NCI-H2029 (cell line): ENCODE data around the gene GFRA1.
"Not testable (repeated sequence)": the region's sequence is repeated elsewhere in the genome, so short reads cannot be mapped to it uniquely, and the experiment has no call there.

Experiments used
- DNase-seq: peaks from one replicate; lab custom pipeline; 2025; lab: John Stamatoyannopoulos, UW

The GFRA1 gene

DNA sequence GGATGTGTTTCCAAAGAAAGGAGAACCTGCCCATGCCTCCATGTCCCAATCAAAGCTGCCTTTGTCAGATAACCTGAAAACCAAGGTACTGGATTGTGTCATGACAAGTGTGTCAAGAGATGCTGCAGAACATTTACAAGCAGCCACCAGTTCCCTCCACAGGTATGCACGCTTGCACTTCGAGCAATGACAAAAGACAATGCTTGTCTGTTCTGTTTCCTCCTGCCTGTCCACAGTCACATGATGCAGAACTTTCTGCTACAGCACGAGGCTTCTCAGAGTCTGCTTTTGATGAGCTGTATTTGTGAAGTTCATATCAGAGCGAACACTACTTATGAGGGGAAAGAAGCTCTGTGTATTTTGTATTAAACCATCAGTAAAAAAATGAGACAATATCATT lies 209.9 kb downstream of the GFRA1 start:
- DNase-seq: no peak

DNA sequence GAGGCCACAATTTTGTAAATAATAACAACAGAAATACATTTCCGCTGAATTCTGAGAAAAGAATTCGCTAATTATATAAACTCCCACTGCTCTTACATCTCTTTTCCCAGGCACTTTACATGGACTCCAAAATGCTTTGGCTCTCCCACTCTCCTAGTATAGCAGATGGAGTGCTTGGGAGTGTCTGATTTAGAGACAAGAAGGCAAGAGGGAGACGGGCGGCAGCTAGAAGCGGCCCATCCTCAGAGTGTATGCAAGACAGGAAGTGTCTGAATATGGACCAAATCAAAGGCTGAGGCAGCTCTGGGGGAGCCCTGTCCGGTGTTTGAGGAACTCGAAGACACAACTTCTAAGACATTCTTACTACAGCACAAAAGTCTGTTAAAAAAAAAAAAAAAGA lies 212.1 kb downstream of the GFRA1 start:
- no peak for DNase-seq

DNA sequence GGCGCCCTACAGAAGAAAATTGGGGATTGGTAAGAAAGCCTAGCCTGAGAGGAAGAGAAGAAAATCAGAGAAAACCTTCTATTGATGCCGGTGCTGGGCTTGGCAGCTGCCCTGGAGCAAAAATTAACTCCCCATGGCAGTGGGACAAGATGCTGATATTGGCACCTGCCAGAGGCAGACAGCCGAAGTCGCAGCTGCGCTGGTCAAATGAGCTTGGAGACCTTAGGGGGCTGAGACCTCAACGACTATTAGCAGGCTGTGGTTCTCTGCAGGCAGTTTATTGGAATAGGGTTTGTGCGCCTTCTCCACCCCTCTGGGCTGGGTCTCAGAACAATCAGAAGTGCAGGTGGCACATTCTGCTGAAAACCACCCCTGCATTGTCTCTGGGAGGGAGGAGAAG lies 213.7 kb downstream of the GFRA1 start:
- no peak for DNase-seq

DNA sequence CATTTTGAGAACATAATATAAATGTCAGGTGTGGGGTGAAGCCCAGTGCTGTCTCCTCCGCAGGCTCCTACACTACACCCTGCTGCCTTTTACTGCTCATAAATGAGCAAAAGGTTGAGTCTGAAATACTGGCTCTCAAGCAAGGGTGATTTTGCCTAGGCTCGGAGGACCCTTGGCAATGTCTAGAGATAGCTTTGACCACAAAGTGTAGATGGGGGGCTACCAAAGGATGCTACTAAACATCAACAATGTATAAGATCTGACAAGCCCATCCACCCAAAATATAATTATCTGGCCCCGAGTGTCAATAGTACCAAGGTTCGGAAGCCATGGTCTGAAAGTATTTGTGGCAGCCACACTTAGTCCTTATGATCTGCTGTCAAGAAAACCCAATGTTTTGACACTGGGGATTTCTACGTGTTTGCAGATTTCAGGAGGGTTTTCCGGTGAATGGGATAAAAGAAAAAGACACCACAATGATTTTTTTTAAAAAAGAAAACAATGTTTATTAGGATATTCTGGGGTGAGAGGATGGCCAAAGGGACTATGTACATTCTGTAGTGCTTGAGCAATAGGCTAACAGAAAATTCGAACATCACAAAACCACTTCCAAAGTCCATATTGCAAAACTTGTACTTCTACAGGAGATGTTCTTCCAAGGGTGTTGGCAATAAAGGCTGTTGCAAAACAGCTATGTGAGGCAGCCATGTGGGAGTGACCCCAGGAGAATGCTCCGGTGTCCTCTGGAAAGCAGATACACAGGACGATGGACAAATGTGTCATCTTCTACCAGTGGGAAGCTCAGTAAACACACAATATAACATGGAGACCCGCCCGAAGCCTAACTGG lies 216.3 kb downstream of the GFRA1 start:
- DNase-seq: no peak

DNA sequence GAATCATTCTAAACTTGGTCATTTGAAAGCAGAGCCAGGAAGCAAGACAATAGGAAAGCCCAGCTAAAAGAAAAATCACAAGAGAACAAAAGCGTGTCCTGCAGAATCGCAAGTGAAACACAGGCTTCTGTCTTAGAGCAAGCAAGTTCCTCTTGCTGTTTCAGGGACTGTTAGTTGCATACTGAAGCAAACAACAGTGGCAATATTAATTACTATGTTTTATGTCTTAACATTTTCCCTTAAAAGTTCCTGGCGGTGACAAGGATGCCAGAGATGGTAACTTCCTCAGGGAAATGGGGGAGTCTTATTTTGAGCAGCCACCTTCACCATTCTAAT lies 217.1 kb downstream of the GFRA1 start:
- no peak for DNase-seq

DNA sequence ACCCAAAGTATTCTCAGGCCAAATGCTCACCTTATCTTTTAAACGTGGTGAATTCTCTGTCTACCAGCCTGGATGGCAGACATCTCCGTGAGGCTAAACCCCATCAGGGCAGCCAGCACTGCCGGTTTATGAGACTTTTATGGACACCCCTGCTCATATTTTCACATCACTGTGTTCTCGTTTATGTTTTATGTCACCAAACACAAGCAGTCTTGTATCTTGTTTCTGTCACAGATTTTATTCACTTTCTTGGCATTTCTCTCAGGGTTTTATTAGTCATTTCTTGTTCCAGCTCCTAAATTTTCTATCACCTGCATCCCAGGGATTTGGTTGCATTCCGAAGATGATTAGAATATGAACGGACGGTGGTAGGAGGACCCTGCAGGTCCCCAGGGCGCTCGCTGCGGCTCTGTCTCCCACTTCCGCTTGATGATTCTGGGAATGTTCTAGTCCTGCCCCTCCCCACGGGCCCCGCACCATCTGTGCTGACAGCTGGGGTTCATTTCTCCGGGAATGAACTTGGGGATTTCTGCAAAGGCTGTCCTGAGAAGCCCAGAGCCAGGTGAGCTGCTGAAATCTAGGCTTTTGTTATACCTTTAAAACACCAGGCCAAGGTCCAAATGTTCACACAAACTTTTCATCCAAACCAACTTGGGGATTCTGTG lies 217.6 kb downstream of the GFRA1 start:
- DNase-seq: no peak

DNA sequence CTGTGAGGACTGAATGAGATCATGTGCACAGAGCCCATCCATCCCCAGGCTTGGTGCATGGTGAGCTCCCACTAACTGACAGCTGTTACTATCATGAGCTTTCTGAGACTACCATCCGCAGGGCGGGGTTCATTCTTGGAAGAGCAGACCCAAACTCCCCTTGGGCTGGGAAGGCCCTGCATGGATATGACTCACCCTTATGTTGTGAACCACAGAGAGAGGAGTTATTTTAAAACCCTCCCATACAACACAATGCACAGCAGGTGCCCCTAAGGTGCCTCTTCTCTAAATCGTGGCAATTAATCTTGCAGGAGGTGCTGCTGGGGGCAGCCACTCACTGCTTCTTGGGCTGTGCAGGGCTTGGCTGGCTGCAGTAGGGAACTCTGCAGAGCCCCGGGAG lies 219.1 kb downstream of the GFRA1 start:
- no peak for DNase-seq

DNA sequence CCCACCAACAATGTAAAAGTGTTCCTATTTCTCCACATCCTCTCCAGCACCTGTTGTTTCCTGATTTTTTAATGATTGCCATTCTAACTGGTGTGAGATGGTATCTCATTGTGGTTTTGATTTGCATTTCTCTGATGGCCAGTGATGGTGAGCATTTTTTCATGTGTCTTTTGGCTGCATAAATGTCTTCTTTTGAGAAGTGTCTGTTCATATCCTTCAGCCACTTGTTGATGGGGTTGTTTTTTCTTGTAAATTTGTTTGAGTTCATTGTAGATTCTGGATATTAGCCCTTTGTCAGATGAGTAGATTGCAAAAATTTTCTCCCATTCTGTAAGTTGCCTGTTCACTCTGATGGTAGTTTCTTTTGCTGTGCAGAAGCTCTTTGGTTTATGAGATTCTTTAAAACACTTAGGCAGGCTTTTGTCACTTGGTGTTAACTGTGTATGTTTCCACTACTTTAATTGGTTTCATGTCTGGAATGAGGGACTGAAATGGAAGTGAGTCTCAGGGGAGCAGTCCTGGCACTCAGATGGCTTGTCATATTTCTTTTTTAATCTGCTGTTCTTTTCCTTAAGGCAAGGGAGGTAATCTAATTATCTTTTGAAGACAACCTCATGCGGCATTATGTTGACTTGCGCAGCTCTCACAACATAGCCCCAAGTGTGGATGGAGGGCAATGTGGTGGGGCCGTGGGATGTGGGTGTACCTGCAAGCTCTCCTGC lies 219.8 kb downstream of the GFRA1 start:
- not testable (repeated sequence) for DNase-seq

DNA sequence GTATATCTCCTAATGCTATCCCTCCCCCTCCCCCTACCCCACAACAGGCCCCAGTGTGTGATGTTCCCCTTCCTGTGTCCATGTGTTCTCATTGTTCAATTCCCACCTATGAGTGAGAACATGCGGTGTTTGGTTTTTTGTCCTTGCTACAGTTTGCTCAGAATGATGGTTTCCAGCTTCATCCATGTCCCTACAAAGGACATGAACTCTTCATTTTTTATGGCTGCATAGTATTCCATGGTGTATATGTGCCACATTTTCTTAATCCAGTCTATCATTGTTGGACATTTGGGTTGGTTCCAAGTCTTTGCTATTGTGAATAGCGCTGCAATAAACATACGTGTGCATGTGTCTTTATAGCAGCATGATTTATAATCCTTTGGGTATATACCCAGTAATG lies 220.5 kb downstream of the GFRA1 start:
- DNase-seq: not testable (repeated sequence)

DNA sequence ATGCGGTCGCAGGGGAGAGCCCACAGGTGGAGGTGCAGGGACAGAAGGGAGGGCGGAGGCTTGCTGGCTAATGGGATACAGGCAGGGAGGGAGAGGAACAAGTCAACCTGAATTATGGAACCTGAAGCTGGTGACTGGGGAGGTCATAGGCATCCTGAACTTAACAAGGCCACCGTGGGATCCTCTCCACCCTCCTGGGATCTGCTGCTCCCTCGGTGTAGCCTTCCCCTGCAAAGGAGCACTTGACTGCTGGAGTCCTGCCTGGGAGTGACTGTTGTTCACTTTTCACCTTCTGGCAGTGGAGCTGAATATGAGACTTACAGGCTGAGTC lies 223.1 kb downstream of the GFRA1 start:
- no peak for DNase-seq

DNA sequence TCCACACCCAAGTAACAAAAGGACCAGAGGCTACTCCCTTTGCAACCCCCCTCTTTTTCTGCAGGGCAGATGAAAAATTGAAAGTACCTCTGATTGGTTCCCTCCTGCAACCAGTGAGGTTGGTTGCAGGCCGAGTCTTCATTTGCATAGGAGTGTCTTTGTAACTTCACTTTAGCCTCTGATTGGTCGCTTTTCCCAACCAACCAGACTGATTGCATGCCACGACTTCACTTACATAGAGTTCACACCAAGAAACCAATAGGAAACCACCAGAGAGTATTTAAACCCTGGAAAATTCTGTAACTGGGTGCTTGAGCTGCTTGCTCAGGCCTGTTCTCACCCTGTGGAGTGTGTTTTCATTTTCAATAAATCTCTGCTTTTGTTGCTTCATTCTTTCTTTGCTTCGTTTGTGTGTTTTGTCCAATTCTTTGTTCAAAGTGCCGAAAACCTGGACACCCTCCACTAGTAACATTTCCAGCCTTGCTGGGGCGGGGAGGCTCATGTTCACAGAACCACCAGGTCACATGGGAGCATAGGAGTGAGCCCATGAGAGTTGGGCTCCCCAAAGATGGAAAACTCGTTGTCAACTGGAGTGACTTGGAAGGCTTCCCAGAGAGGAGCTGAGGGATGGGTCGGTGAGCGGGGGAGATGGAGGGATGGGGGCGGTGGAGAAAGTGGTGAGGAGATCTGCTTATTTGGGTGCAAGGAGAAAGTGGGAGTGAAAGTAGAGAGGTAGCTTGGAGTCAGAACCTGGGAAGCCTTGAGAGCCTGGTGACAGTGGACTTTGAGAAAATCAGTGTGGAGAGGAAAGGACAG lies 223.6 kb downstream of the GFRA1 start:
- DNase-seq: no peak

DNA sequence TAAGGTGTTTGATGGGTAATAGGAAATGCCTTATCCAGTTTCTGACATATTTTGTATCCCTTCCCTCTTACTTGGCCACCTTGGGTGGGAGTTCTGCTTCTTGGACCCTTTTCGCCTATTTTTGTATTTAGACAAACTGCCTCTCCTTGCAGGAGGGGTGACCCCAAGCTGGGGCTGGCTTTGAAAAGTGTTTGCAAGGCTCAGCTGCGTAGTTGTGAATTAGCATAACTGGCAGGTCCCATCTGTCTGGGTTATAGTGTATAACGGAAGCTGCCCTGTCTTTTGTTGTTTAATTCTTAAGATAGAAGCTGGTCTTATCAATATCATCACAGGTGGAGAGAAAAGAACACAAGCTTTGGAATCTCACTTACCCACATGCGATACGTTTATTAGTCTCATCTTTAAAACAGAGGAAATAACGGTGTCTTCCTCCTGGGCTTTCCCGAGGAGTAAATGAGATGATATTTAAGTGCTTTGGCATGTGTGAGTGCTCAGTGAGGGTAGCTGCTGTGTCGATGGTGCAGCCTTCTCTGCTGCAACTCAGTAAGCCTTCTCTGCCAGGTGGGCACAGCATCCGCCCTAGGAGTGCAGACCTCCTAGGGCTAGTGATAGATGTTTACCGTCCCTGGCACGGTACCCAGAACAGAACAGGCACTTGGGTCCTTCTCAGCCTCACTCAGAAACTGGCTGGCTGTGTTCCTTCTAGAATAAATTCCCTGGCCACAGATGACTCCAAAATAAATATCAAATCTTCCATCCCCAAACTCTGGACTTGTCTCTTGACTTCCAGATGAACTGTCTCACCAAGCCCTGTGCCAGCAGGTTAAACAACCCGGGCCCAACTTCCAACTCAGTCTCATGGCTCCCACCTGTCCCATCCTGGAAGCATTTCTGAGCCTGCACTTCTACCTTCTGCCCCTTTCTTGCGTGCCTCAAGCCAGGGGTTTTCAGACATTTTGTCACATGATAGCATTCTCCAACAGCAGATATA lies 227.3 kb downstream of the GFRA1 start:
- DNase-seq: no peak

DNA sequence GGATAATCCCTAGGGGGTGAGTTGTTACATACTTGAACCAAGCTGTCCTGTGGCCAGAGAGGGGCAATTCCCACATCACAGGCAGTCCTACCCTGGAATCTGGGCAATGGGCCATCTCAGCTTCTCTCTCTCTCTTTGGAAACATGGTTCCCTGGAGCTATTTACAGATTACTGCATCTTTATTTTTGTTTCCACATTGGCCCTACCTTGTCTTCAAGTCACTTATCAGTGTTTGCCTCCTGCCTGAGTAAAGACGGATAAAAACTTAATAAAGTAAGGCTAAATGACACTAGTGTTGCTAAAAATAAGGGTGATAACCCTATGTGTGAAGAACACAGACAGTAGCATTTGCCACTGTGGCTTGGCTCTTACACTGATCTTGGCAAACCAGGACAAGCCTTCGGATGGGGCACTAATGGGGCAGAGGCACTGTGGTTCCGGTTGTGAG lies 228.2 kb downstream of the GFRA1 start:
- DNase-seq: no peak

DNA sequence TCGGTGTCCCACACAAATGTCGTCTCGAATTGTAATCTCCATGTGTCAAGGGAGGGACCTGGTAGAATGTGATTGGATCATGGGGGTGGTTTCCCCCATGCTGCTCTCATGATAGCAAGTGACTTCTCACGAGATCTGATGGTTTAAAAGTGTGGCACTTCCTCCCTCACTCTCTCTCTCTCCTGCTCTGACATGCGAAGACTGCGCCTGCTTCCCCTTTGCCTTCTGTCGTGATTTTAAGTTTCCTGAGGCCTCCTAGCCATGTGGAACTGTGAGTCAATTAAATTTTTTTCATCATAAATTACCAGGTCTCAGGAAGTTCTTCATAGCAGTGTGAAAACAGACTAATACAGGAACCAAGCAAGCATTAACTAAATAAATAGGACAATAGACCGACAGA lies 229.1 kb downstream of the GFRA1 start:
- no peak for DNase-seq

DNA sequence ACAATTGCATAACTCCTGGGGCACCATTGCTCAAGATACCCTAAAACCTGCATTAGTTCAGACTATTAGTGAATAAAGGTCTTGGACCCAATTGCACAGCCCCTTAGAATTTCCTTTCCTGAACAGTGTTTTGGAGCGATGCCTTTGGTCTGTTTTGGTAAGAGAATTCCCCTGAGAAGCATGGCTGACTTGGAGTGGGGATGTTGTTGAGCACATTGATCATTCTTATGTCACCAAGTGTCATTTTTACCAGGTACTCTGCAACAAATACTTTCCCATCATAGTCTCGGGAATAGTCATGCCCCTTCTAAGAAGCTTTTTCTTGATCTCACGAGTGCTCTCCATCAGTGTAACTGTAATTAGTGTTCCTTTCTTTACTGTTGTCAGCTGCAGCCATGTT lies 229.7 kb downstream of the GFRA1 start:
- DNase-seq: no peak

DNA sequence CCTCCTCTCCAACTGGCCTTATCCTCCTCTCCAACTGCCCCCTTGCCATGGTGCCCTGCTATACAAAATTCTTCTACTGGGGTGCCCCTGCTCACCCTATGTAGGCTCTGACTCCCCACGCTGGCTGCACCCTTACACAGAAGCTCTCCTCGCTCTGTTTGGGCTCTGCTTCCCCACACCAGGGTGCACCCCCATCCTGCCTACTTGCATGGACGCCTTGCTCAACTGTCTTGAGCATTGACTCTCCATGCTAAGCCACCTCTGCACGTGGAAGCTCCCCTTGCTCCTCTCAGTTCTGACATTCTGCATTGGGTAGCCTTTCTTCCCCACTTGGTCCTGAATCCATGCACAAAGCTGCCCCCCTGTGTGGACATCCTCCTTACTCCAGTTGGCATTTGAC lies 231.1 kb downstream of the GFRA1 start:
- no peak for DNase-seq

DNA sequence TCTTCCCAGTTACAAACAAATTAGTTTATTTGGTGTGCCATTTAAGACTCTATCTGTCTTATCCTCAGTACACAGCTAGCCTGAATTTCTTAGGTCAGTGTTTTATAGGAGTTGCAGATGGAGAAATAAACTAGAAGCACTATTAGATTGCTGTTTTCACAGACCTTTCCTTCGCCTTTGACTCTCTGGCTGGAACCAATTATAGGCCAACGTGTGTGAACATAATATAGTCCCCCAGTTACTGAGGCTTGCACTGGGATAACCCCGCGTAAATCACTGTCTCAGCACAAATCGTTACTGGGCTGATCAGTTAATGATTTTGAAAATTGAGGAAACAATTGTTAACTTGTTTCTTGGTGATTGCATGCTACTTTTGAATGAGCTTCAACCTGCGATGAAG lies 233.4 kb downstream of the GFRA1 start:
- DNase-seq: no peak

DNA sequence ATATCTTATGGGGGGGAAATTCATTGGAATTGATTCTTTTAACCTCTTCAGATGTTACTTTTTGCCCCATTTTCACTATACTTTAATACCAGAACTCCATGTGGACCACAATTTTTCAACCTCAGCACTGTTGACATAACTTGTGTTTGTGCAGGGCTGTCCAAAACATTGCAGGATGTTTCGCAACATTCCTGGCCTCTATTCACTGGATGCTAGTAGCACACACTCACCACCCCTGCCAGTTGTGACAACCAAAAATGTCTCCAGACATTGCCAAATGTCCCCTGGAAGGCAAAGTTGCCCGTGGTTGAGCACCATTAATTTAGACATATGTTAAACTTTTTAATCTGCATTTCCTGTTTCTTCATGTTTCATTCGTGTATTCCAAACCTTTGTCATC lies 234.7 kb downstream of the GFRA1 start:
- DNase-seq: no peak

DNA sequence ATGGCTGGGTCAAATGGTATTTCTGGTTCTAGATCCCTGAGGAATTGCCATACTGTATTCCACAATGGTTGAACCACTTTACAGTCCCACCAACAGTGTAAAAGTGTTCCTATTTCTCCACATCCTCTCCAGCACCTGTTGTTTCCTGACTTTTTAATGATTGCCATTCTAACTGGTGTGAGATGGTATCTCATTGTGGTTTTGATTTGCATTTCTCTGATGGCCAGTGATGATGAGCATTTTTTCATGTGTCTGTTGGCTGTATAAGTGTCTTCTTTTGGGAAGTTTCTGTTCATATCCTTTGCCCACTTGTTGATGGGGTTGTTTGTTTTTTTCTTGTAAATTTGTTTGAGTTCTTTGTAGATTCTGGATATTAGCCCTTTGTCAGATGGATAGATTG lies 237.6 kb downstream of the GFRA1 start:
- DNase-seq: not testable (repeated sequence)

DNA sequence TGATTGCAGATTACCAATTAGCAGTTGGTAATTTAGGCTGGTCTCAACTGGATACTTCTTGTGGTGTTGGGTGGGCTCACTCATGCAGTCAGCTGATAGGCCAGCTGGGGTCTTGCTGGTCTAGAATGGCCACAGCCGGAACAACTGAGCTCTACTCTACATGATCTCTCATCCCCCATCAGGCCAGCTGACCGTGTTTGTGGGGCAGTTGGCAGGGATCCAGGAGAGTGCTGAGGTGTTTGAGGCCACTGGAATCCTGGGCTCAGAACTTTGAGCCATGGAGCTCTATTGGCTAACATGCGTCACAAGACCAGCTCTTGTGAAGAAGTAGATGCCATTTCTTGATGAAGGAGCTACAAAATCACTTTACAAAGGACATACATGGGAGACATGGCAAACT lies 242.4 kb downstream of the GFRA1 start:
- DNase-seq: no peak

DNA sequence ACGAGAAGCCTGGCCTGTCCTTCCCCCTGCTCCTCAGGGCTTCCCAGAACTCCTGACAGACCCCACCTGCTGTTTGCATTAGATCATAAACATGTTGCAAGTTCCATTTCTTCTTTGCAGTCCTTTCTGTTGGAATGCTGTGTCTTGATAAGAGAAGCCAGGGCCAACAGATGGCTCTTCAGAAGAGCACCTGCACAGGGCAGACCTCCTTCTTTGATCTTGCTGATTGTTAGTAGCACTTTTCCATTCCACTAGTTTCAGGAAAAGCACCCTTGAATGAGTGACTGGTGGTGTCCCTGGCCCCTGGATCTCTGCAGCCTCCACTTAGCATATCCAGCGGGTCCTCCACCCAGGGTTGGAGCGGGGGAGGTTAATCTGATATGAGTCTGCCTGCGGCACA lies 243.2 kb downstream of the GFRA1 start:
- DNase-seq: no peak
